Transverse colon (tissue), 4 donors: ENCODE data around the gene CDCA3. TPM values are rescaled to one million over a fixed set of nuclear protein-coding genes. Genes with fewer than 3 reads are reported as not detected.

Experiments
- DNase-seq: peaks from one replicate; pipeline ENCODE4 v3.0.0-alpha.2; 2019
- H3K27ac ChIP-seq, 4 donors: fragments of 200-600 bp; sonication (generic); 2 replicates each; pipeline ENCODE4 v1.5.1; 2016 to 2018; ENCODE audit warnings: inconsistent platforms in 4 of 4
- H3K27me3 ChIP-seq: fragments of 200-600 bp; sonication (generic); 2 replicates; pipeline ENCODE4 v1.5.1; 2017; ENCODE audit warnings: inconsistent platforms
- H3K36me3 ChIP-seq, 4 donors: fragments of 200-600 bp; sonication (generic); 2 replicates each; pipeline ENCODE4 v1.5.1; 2017 to 2019; ENCODE audit warnings: inconsistent platforms in 4 of 4
- H3K4me1 ChIP-seq, 4 donors: fragments of 200-600 bp; sonication (generic); 2 replicates each; pipeline ENCODE4 v1.5.1; 2017 to 2020; ENCODE audit warnings: inconsistent platforms in 4 of 4
- H3K4me3 ChIP-seq, 4 donors: fragments of 200-600 bp; sonication (generic); 1 replicate in 1 of 4; 2 replicates in 3 of 4; pipeline versions ENCODE4 v1.5.1 to v1.6.1; 2017 to 2019; ENCODE audit warnings: inconsistent platforms in 4 of 4
- H3K9me3 ChIP-seq, 2 donors: fragments of 200-600 bp; sonication (generic); 2 replicates each; pipeline ENCODE4 v1.5.1; 2017 to 2019; ENCODE audit warnings: inconsistent platforms in 2 of 2
- CTCF ChIP-seq, 5 experiments: fragments of 200-600 bp in 3 of 5; fragments of 450-650 bp in 2 of 5; sonication (generic) in 3 of 5; IDR thresholded peaks; 1 replicate in 2 of 5; 2 replicates in 3 of 5; pipeline ENCODE4 v1.5.1; 2016 to 2017; ENCODE audit warnings: antibody characterized with exemption in 5 of 5, inconsistent platforms in 3 of 5, mild to moderate bottlenecking in 2 of 5, moderate library complexity in 1 of 5
- EP300 ChIP-seq: sonication (generic); formaldehyde crosslinking; IDR thresholded peaks from one replicate; pipeline ENCODE4 v1.6.1; 2017; ENCODE audit warnings: antibody characterized with exemption, low read depth
- POLR2A ChIP-seq: fragments of 450-650 bp; IDR thresholded peaks from one replicate; pipeline ENCODE4 v1.6.1; 2016; ENCODE audit warnings: antibody characterized with exemption, mild to moderate bottlenecking, moderate library complexity
- POLR2AphosphoS5 ChIP-seq, 3 donors: sonication (generic); formaldehyde crosslinking; IDR thresholded peaks; one replicate each; pipeline ENCODE4 v1.6.1; 2016; ENCODE audit warnings: antibody characterized with exemption in 3 of 3
- WGBS, 2 donors: methylation state at CpG; one replicate each; pipeline ENCODE4 v1.1.5; 2018; ENCODE audit warnings: low coverage in 1 of 2; 5-methylcytosine and 5-hydroxymethylcytosine counted together
- in situ Hi-C, 4 donors: fragments of 200-750 bp; cut with MboI; loops; one replicate each; pipeline versions ENCODE4 v1.15.0 to v1.15.1; 2017; ENCODE audit warnings: low sequenced_read_pairs in 3 of 4, low pct_ligation_motif_present in 1 of 4, low pct_unique_long_range_greater_than_20kb in 1 of 4
- intact Hi-C: fragments of 100-400 bp; cut with DNase I; formaldehyde crosslinking; loops from one replicate; pipeline ENCODE4 v1.15.1; 2023; ENCODE audit warnings: low total_unique reads
- total RNA-seq, 4 donors: library from RNA; depleted of rRNA; stranded (reverse); fragments of >200 nt; gene quantifications; one replicate each; pipeline ENCODE4 v1.1.0, GENCODE V29; 2016

CDCA3 gene
- total RNA-seq, 4 donors from 2014 or later: 3.0 to 8.8 (median 3.3) TPM; not detected in 1

- intact Hi-C loops: no loop called here
- H3K36me3 ChIP-seq: no peaks in the 10 kb centered on the region
- peaks cover 5 to 15% (median 11%) of the 10 kb centered on the region in 4 donors for H3K4me1 ChIP-seq
- H3K4me3 ChIP-seq: no peak overlapping the region
- TF ChIP-seq POLR2A (no peak), EP300 (no peak), CTCF (IDR thresholded peaks at IDR 0.05) (no peak), POLR2AphosphoS5 (IDR thresholded peaks at IDR 0.05) (no peak)
- no peaks in the 10 kb centered on the region for H3K9me3 ChIP-seq
- in situ Hi-C loops: no loop called here
- no peak for DNase-seq
- H3K27ac ChIP-seq: no peak overlapping the region
- H3K27me3 ChIP-seq: peaks cover 11% of the 10 kb centered on the region
- WGBS, 2 donors: 88% methylated on average over 18 to 20 of the region's 20 CpGs
Observed at GRCh38 chr12:6817662-6818157, 33.4 kb downstream of the CDCA3 start.

GRCh38 chr12:6817098-6817497, 34.0 kb downstream of the CDCA3 start:
- Histone ChIP-seq H3K36me3 (no peaks in the 10 kb centered on the region), H3K27me3 (peaks cover 6% of the 10 kb centered on the region), H3K4me3 (no peak overlapping the region), H3K27ac (no peak overlapping the region), H3K4me1 (peaks cover 4 to 10% (median 8%) of the 10 kb centered on the region in 4 donors), H3K9me3 (no peaks in the 10 kb centered on the region)
- 94% methylated on average over 8 of the region's 8 CpGs; no CpG with 5 or more reads in 1 of the 2 donors for WGBS, 2 donors
- in situ Hi-C loops: no loop called here
- no peak for DNase-seq
- TF ChIP-seq POLR2AphosphoS5 (IDR thresholded peaks at IDR 0.05) (no peak), EP300 (no peak), POLR2A (no peak), CTCF (IDR thresholded peaks at IDR 0.05) (no peak)
- intact Hi-C loops: no loop called here

GRCh38 chr12:6816598-6816997, 34.5 kb downstream of the CDCA3 start:
- in situ Hi-C loops: no loop called here

GRCh38 chr12:6813363-6813762, 37.7 kb downstream of the CDCA3 start:
- TF ChIP-seq POLR2A: no peak
- no peak for TF ChIP-seq CTCF (IDR thresholded peaks at IDR 0.05)
- TF ChIP-seq POLR2AphosphoS5 (IDR thresholded peaks at IDR 0.05): no peak
- TF ChIP-seq EP300: no peak
- H3K27me3 ChIP-seq: no peaks in the 10 kb centered on the region
- WGBS, 2 donors: 29 to 33% methylated on average over 4 of the region's 4 CpGs
- intact Hi-C loops: no loop called here
- H3K36me3 ChIP-seq: no peaks in the 10 kb centered on the region
- no peak overlapping the region for H3K4me3 ChIP-seq
- H3K4me1 ChIP-seq: no peaks in the 10 kb centered on the region
- no peak for DNase-seq
- H3K27ac ChIP-seq: no peak overlapping the region
- no peaks in the 10 kb centered on the region for H3K9me3 ChIP-seq
- in situ Hi-C loops: no loop called here

More at GRCh38 chr12:6816598-6816997, 34.5 kb downstream of the CDCA3 start:
- peaks cover 0 to 5% (median 3%) of the 10 kb centered on the region in 4 donors for H3K4me1 ChIP-seq
- DNase-seq: no peak
- TF ChIP-seq POLR2A: no peak
- no peak for TF ChIP-seq POLR2AphosphoS5 (IDR thresholded peaks at IDR 0.05)
- TF ChIP-seq CTCF (IDR thresholded peaks at IDR 0.05): no peak
- no peak for TF ChIP-seq EP300
- intact Hi-C loops: no loop called here
- H3K27ac ChIP-seq: no peak overlapping the region
- H3K4me3 ChIP-seq: no peak overlapping the region
- WGBS, 2 donors: 67% methylated on average over 3 of the region's 3 CpGs; no CpG with 5 or more reads in 1 of the 2 donors
- peaks cover 1% of the 10 kb centered on the region for H3K27me3 ChIP-seq
- no peaks in the 10 kb centered on the region for H3K9me3 ChIP-seq
- H3K36me3 ChIP-seq: no peaks in the 10 kb centered on the region
